ENCODE results near the gene DHX35. TPM values are rescaled to one million over a fixed set of nuclear protein-coding genes. Genes with fewer than 3 reads are reported as not detected.

The DHX35 gene
- total and polyA plus RNA-seq, 2 experiments from 2014 or later: 8.3 to 25.9 TPM

DNA sequence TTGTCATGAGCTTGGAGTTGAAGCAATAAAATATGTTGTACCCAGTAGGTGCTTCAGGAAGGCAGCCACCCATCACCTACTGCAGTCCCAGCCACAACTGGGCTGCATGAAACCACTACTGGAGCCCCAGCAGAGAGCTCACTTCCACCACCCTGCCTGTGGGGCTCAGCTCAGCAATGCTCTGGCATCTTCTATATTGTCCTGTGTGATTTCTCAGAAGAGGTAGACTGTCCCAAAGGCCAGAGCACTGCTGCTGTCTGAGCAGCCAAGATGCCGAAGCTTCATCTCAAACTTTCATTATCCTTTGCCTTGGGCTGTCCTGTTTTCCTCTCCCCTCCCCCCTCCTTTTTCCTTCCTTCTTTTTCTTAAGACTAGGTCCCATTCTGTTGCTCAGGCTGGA lies 126.9 kb downstream of the DHX35 start (continued):
- no peak for TF ChIP-seq ZNF462 (CRISPR knock-in tag; IDR thresholded peaks at IDR 0.05)
- TF ChIP-seq EZH2 (IDR thresholded peaks at IDR 0.05; ENCODE audit: low read depth, unreplicated experiment): no peak
- TF ChIP-seq, protein P1, sequence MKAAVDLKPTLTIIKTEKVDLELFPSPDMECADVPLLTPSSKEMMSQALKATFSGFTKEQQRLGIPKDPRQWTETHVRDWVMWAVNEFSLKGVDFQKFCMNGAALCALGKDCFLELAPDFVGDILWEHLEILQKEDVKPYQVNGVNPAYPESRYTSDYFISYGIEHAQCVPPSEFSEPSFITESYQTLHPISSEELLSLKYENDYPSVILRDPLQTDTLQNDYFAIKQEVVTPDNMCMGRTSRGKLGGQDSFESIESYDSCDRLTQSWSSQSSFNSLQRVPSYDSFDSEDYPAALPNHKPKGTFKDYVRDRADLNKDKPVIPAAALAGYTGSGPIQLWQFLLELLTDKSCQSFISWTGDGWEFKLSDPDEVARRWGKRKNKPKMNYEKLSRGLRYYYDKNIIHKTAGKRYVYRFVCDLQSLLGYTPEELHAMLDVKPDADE (IDR thresholded peaks at IDR 0.05): no peak
- TF ChIP-seq POLR2AphosphoS5 (IDR thresholded peaks at IDR 0.05; ENCODE audit: low read depth): no peak

Small RNAs within 50 kb of the gene (small RNA-seq; reads per million reads assigned to genes)
- gene AL023803.1 (ENCODE audit: low replicate concordance): 0.07 reads per million

Other genes with a start within 250 kb of the DHX35 start
- gene SLC32A1, start 237.9 kb upstream of the DHX35 start, total RNA-seq (2014; rRNA removed; shearing (Covaris generic)): 0.08 and 0.87 TPM in 2 replicates
- 0.09 TPM in 1 of 2 replicates, not detected in the other for gene SLC32A1, start 237.9 kb upstream of the DHX35 start, polyA plus RNA-seq (2016; fragmentation: Nextera tagmentation; extraction: Ambion mirVana)
- 19.6 and 21.8 TPM in 2 replicates for gene ACTR5, start 213.9 kb upstream of the DHX35 start, total RNA-seq (2014; rRNA removed; shearing (Covaris generic))
- 8.4 and 9.1 TPM in 2 replicates for gene ACTR5, start 213.9 kb upstream of the DHX35 start, polyA plus RNA-seq (2016; fragmentation: Nextera tagmentation; extraction: Ambion mirVana)
- gene PPP1R16B, start 156.6 kb upstream of the DHX35 start, total RNA-seq (2014; rRNA removed; shearing (Covaris generic)): 11.5 and 12.0 TPM in 2 replicates
- 1.5 and 1.6 TPM in 2 replicates for gene PPP1R16B, start 156.6 kb upstream of the DHX35 start, polyA plus RNA-seq (2016; fragmentation: Nextera tagmentation; extraction: Ambion mirVana)
- 81.6 and 91.3 TPM in 2 replicates for gene FAM83D, start 35.9 kb upstream of the DHX35 start, total RNA-seq (2014; rRNA removed; shearing (Covaris generic))
- gene FAM83D, start 35.9 kb upstream of the DHX35 start, polyA plus RNA-seq (2016; fragmentation: Nextera tagmentation; extraction: Ambion mirVana): 31.1 and 33.3 TPM in 2 replicates